ENCODE measurements around the gene PTER.

Gene PTER

GRCh38 chr10:16529853-16530252, 93.0 kb downstream of the PTER start:
- DNase-seq (ENCODE audit: low read depth), result no peak
- TF ChIP-seq CTCF (conservative IDR thresholded peaks at IDR 0.05; ENCODE audit: low read depth, low read length), result no peak
- H3K4me3 ChIP-seq (ENCODE audit: low read length), result no peak overlapping the region

- no peak for TF ChIP-seq CTCF (conservative IDR thresholded peaks at IDR 0.05; ENCODE audit: low read depth, low read length)
- DNase-seq (ENCODE audit: low read depth), result no peak
- H3K4me3 ChIP-seq (ENCODE audit: low read length), result no peak overlapping the region
Observed at GRCh38 chr10:16536155-16536554, 99.3 kb downstream of the PTER start.

- H3K4me3 ChIP-seq (ENCODE audit: low read length), result no peak overlapping the region
- no peak for TF ChIP-seq CTCF (conservative IDR thresholded peaks at IDR 0.05; ENCODE audit: low read depth, low read length)
- DNase-seq (ENCODE audit: low read depth), result no peak
Observed at GRCh38 chr10:16544099-16544498, 107.3 kb downstream of the PTER start.

- TF ChIP-seq CTCF (conservative IDR thresholded peaks at IDR 0.05; ENCODE audit: low read depth, low read length), result no peak
- H3K4me3 ChIP-seq (ENCODE audit: low read length), result no peak overlapping the region
- no peak for DNase-seq (ENCODE audit: low read depth)
Observed at GRCh38 chr10:16544591-16544990, 107.8 kb downstream of the PTER start.

- no peak overlapping the region for H3K4me3 ChIP-seq (ENCODE audit: low read length)
- DNase-seq (ENCODE audit: low read depth), result no peak
- peak; percentile 92 for TF ChIP-seq CTCF (conservative IDR thresholded peaks at IDR 0.05; ENCODE audit: low read depth, low read length)
Observed at GRCh38 chr10:16545116-16545736, 108.4 kb downstream of the PTER start.

- no peak overlapping the region for H3K4me3 ChIP-seq (ENCODE audit: low read length)
Observed at GRCh38 chr10:16547973-16548372, 111.2 kb downstream of the PTER start.

More at GRCh38 chr10:16547973-16548372, 111.2 kb downstream of the PTER start:
- no peak for DNase-seq (ENCODE audit: low read depth)
- no peak for TF ChIP-seq CTCF (conservative IDR thresholded peaks at IDR 0.05; ENCODE audit: low read depth, low read length)
